Liver (tissue), 3 donors: ENCODE data around the gene KLF13.

Source experiments
- EGR1 ChIP-seq, 2 donors: IDR thresholded peaks; 2 replicates each; pipeline ENCODE4 v1.6.1; 2016 to 2018; ENCODE audit warnings: antibody characterized with exemption in 2 of 2, low read depth in 2 of 2
- FOXA1 ChIP-seq: IDR thresholded peaks from 2 replicates; pipeline ENCODE4 v1.6.1; 2016; ENCODE audit warnings: antibody characterized with exemption
- GABPA ChIP-seq, 2 donors: IDR thresholded peaks in 1 of 2; conservative IDR thresholded peaks in 1 of 2; 2 replicates each; pipeline ENCODE4 v1.6.1; 2016; ENCODE audit warnings: antibody characterized with exemption in 2 of 2, mild to moderate bottlenecking in 1 of 2, moderate library complexity in 1 of 2
- HNF4A ChIP-seq, 2 donors: conservative IDR thresholded peaks; 2 replicates each; pipeline ENCODE4 v1.6.1; 2016; ENCODE audit warnings: antibody characterized with exemption in 2 of 2, mild to moderate bottlenecking in 2 of 2
- HNF4G ChIP-seq: IDR thresholded peaks from 2 replicates; pipeline ENCODE4 v1.6.1; 2016; ENCODE audit warnings: antibody characterized with exemption
- NR2F2 ChIP-seq: IDR thresholded peaks from 2 replicates; pipeline ENCODE4 v1.6.1; 2016; ENCODE audit warnings: antibody characterized with exemption
- RXRA ChIP-seq, 2 donors: IDR thresholded peaks; 2 replicates each; pipeline ENCODE4 v1.6.1; 2017 to 2018; ENCODE audit warnings: antibody characterized with exemption in 2 of 2, mild to moderate bottlenecking in 1 of 2
- SP1 ChIP-seq: IDR thresholded peaks from 2 replicates; pipeline ENCODE4 v1.6.1; 2018; ENCODE audit warnings: antibody characterized with exemption, mild to moderate bottlenecking
- TAF1 ChIP-seq: conservative IDR thresholded peaks from 2 replicates; pipeline ENCODE4 v1.6.1; 2016; ENCODE audit warnings: antibody characterized with exemption, mild to moderate bottlenecking
- YY1 ChIP-seq: IDR thresholded peaks from 2 replicates; pipeline ENCODE4 v1.6.1; 2016; ENCODE audit warnings: antibody characterized with exemption, mild to moderate bottlenecking
- TF ChIP-seq, protein P1 (sequence below): IDR thresholded peaks from 2 replicates; pipeline ENCODE4 v1.6.1; 2016; ENCODE audit warnings: antibody characterized with exemption
- TF ChIP-seq, protein P2 (sequence below): fragments of 150-350 bp; IDR thresholded peaks from 2 replicates; pipeline ENCODE4 v1.5.1; 2017; ENCODE audit warnings: improper control_type of control experiment, low read depth, low read length; ENCODE audit not compliant: missing input control
- TF ChIP-seq, protein P3 (sequence below): IDR thresholded peaks from 2 replicates; pipeline ENCODE4 v1.6.1; 2016; ENCODE audit warnings: antibody characterized with exemption
- donor health status: healthy.
- donor health status: healthy.

DNA sequence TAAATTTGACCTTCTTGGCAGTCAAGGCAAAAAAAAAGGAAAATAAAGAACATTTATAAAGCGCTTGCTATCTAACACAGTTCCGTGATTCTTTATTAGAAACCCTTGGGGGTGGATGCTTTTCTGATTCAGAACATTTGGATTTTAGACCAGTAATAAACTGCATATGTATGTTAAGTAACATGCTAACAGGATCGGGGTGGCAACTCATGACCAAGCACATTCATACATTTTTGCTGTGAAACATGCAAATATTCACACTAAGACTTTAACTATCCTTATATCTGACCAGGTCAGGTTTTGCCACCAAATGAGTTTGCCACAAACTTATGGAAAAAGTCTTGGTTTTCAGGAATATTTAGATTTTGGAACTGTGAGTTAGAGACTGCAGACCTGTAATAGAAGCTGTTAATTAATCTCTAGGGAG is 30.4 kb upstream of the KLF13 start:
- TF ChIP-seq, protein P1, sequence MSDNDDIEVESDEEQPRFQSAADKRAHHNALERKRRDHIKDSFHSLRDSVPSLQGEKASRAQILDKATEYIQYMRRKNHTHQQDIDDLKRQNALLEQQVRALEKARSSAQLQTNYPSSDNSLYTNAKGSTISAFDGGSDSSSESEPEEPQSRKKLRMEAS = no peak
- TF ChIP-seq, protein P2, sequence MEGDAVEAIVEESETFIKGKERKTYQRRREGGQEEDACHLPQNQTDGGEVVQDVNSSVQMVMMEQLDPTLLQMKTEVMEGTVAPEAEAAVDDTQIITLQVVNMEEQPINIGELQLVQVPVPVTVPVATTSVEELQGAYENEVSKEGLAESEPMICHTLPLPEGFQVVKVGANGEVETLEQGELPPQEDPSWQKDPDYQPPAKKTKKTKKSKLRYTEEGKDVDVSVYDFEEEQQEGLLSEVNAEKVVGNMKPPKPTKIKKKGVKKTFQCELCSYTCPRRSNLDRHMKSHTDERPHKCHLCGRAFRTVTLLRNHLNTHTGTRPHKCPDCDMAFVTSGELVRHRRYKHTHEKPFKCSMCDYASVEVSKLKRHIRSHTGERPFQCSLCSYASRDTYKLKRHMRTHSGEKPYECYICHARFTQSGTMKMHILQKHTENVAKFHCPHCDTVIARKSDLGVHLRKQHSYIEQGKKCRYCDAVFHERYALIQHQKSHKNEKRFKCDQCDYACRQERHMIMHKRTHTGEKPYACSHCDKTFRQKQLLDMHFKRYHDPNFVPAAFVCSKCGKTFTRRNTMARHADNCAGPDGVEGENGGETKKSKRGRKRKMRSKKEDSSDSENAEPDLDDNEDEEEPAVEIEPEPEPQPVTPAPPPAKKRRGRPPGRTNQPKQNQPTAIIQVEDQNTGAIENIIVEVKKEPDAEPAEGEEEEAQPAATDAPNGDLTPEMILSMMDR = no peak
- TF ChIP-seq TAF1 (no peak), GABPA (IDR thresholded peaks at IDR 0.05 in 1 of 2, conservative IDR thresholded peaks at IDR 0.05 in 1 of 2) (no peak), YY1 (no peak), HNF4G (no peak), RXRA (IDR thresholded peaks at IDR 0.05) (no peak), NR2F2 (no peak), SP1 (no peak), HNF4A (conservative IDR thresholded peaks at IDR 0.05) (no peak), EGR1 (IDR thresholded peaks at IDR 0.05; ENCODE audit: low read depth in 2 of 2) (no peak), FOXA1 (no peak)
- TF ChIP-seq, protein P3, sequence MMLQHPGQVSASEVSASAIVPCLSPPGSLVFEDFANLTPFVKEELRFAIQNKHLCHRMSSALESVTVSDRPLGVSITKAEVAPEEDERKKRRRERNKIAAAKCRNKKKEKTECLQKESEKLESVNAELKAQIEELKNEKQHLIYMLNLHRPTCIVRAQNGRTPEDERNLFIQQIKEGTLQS = no peak
